Epidermal melanocyte (primary cell): Measurements from ENCODE around the gene MAP2K3.
A peak's percentile ranks its signal among the peaks of the same experiment; 100 is the strongest.

ENCODE experiments used
- DNase-seq: peaks from one replicate; pipeline ENCODE4 v3.0.0; 2011; ENCODE audit warnings: low spot score; ENCODE audit not compliant: insufficient read length

Gene MAP2K3

DNA sequence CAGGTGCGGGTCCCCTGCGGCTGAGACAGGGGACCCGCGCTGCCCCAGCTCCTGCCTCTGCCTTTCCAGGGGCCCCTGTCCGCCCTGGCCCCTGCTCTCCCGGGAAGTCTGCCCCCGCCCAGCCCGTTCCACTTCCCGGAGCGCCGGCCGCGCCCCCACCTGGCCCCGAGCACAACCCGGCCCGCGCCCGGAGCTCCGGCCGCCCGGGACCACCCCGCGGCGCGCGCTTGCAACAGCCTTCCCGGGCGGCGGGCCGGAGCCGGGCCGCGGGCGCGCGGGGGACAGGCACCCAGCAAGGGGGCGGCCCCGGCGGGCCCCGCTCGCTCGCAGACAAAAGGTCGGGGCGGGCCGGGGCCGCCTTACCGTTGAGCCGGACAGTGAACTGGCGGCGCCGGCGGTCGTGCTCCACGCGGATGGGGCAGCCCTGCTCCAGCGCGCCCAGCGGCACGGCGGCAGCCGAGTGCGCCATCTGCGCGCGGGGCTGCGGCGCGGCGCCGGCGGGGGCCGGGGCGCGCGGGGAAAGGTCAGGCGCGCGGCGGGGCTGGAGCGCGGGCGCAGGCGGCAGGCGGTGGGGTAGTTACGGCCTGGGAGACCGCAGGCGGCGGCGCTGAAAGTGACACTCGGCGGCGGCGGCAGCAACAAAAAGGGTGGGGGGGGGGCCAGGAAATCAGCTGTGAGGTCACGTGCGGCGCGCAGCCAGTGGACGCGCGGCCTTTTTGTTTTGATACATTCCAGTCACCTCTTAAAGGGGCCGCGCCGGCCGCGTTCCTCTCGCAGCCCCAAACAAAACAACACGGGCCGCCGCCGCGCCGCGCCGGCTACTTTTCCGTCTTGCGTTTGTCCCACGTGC is 31.5 kb upstream of the MAP2K3 start, which contains the start of gene NATD1:
Gene NATD1 (minus strand): TSS at position 615 of the 850 bp plus-strand sequence. CDS start 146 bp downstream, at position 469.
- peak; percentile 89 for DNase-seq

DNA sequence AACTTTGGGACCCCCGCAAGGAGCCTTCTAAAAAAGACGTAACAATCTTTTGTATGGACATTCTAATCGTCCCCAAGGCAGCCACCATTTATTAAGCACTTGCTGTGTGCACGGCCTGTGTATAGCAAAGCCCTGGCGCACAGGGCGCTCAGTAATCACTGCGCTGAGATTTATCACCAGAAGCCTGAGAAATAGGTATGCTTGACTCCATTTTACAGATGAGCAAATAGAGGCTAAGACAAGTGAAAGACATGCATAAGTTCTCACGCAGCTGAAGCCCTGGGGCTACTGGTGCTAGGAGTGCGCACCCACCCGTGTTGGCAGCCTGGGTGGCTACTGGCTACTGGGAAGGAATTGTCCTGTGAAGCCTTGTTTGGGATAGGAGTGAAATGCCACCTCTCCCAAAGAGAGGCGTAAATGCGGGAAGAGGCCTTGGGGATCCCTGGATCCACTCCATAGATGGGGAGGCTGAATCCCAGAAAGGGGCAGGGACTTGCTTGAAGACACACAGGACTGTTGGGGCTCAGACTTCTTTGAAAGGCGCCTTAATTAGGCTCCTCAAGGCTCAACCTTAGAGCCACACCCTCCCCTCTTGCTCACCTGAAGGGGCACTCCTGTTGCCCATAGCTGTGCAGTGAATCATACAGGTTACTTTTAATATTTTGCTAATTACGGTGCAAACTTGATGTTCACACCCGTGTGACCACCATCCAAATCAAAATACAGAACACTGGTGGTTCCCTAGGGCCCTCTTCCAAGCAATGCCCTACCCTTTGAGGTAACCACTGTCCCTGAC is 30.7 kb upstream of the MAP2K3 start:
- no peak for DNase-seq

DNA sequence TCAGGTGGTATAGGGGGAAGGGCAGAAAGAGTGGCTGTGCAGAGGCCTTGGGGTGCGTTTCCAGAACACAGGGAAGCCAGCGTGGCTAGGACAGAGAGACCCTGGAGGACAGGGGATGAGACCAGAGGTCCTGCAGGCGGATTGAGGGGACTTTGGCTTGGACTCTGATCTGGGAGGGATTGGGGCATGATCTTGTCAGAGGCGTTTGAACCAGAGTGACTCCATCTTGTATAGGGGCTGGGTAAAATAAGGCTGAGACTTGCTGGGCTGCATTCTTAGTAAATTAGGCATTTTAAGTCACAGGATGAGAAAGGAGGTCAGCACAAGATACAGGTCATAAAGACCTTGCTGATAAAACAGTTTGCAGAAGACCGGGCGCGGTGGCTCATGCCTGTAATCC is 25.9 kb upstream of the MAP2K3 start:
- no peak for DNase-seq

DNA sequence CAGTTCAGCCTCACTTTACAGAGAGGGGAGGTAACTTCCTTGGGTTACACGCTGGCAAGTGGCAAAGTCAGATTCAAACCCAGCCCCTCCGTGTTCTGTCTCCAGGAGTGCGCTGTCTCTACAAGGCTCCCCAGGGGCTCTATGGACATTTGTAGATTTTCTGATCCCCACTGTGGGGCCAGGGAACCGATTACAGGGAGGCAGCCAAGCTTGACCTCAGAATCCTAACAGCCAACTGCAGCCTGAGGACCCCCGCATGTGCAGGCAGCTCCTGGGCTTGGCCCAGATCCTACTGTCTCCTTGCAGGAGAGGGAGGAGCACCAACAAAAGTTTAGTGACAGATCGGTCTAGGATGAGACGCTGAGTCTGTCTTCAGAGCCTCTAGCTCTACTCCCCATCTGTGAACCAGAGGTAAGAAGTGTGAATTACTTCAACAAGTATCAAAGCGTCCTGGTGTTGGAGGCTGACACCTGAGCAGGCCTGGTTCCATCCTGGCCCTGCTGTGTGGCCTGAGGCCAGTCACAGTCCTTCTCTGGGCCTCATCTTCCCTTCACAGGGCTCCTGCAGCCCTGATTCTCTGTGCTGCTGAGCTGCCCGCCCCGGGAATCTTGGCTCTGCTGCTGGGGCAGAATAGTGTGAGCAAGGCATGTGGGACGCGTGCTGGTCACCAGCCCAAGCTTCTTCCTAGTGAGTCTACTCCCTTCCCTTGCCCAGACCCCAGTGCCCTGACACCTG is 22.1 kb upstream of the MAP2K3 start:
- DNase-seq = no peak

DNA sequence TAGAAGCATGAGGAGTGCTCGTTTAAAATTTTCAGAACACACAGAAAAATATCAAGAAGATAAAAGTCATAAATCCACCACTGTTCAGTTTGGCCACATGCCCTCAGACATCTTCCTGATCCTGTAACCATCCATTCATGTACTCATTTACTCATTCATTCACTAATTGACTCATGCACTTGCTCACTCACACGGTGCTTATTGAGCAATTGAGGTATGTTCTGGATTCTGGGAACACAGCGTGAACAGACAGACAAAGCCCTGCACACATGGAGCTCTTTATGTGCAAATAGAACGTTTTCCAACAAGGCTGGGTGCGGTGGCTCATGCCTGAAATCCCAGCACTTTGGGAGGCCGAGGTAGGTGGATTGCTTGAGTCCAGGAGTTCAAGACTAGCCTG is 21.1 kb upstream of the MAP2K3 start:
- no peak for DNase-seq

DNA sequence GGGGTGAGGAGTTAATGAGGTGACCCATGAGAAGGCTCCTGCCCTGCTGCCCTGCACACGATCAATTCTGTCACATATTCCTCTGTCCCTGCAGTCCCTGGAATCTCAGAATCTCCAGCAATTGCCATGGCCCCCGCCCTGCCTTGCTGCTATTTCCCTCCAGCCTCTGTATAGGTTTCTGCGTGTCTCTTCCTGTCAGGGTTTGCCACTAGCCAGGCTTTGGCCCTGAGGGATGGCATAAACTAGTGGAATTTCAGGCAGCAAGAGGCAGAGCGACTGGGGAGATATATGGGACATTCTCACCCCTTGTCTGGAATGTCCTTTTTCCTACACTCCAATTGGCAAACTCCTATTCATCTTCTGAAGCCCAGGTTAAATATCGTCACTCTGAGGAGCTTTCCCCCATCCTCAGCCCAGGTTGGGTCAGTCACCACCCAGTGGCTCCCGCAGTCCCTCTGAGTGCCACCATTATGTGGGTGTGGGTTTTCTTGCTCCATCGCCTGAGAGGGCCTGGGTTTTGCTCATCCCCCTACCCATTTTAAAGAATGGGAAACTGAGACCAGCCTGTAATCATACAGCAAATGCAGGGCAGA is 15.8 kb upstream of the MAP2K3 start:
- no peak for DNase-seq

DNA sequence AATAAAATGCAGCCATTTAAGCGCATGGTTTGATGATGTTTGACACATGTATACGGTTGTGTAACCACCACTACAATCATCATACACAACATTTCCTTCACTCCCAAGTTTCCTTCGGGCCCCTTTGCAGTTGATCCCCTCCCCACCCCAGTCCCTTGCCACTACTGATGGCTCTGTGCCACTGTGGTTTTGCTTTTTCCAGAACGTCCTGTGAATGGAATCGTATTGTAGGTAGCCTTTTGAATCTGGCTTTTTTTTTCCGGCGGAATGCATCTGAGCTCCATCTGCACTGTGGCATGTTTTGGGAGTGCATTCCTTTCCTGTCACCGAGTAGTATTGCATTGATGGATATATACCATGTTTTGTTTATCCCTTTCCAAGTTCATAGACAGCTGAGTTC is 15.1 kb upstream of the MAP2K3 start:
- DNase-seq = no peak

DNA sequence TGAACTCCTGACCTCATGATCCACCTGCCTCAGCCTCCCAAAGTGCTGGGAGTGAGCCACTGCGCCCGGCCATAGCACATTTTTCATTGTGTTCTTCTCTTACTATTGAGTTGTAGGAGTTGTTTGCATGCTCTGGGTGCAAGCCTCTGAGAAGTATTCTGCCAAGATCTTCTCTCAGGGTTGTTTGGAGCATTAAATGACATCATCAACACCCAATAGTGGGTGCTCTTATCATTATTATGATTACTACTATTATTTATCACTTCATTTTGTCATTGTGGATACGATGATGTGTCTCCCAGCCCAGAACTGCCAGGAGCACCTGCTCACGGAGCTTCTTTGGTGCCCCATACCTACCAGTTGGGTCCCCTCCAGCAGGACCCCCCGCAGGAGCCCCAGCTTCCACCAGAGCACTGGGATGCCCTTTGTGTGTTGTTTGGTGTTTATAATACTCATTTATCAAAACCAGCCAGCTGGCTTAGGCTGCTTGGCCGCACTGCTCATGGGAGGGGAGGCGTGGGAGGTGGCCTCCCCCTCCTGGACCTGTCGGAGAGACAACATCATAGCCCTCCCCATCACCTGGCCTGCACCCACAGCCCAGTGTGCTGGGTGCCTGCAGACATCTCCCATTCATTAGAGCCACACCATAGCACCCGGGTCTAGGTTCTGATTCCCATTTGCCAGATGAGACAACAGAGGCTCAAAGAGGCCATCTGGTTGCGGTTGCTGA is 12.9 kb upstream of the MAP2K3 start:
- no peak for DNase-seq

DNA sequence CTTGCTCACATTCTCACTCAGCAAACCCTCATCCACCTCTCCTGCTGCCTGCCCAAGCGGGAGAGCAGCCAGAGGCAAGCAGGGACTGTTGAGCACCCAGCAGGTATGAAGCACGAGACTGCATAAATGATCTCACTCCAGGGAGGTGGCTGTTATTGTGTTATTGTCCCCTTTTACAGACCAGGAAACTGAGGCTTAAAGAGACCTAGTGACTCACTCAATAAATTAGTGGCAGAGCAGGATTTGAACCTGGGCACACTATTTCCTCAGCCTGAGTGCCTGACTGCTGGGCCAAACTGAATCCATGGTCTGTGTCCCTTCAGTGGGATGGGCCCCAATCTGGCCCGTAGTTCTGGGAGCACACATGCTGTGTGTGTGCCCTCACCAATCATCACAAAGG is 12.3 kb upstream of the MAP2K3 start:
- DNase-seq = no peak

DNA sequence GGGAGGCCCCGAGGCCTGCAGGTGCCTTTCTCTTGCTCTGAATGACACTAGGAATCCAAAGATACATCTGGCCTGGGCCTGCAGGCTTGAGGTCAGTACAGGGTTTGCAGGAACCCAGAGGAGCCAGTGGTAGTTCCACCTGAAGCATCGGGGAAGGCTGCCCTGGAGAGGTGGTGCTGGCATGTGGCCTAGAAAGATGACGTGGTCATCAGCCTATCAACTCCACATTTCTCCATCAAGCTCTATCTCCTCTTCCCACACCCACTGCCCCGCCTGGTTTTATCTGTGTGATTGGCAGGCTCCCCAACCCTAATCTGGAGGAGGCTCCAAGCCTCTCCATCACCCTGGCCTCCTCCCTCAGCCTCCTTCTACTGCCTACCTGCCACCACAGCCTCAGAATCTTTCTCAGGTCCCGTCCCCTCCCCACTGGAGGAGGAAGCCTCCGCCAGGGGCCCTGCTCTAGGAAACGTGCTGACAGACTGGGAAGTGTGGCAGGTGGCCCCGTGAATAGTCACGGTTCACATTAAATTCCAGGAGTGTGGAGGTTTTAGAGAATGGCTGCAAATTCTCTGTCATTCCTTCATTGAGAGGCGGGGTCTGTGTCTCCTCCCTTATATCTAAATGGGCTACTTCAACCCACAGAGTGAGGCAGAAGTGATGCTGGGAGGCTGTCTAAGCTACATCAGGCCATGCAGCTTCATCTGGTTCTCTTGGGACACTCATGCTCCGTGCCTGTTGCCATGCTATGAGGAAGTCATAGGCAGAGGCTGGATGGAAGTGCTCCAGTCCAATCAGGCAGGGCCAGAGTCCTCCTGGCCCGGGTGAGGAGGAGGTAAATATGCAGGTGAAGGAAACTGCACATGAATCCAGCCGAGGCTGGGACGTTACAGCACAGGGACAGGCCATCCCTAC is 11.4 kb upstream of the MAP2K3 start:
- DNase-seq = no peak

DNA sequence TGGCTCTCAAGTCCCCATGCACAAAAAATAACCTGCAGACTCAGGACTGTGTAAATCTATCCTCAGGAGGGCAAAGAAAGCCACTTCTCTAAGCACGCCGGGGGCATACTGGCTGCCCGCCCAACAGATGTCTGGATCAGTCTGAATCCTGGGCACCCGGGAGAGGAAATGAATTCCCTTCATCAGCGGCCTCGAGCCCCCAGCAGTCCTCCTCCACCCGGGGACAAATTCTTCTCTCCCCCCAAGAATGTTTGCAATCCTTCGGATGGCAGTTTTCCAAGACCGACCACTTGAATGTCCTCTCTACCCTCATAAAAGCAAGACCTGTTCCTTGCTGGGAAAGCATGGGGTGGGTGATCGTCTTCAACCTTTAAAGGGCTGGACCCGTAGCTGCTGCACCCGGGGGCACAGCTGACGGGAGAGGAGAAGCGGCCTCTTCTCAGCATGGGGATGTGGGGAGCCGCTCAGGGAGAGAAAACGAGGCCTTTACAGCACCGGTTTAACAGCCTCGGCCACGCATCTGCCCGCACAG is 9.4 kb upstream of the MAP2K3 start:
- DNase-seq = peak; percentile 62

DNA sequence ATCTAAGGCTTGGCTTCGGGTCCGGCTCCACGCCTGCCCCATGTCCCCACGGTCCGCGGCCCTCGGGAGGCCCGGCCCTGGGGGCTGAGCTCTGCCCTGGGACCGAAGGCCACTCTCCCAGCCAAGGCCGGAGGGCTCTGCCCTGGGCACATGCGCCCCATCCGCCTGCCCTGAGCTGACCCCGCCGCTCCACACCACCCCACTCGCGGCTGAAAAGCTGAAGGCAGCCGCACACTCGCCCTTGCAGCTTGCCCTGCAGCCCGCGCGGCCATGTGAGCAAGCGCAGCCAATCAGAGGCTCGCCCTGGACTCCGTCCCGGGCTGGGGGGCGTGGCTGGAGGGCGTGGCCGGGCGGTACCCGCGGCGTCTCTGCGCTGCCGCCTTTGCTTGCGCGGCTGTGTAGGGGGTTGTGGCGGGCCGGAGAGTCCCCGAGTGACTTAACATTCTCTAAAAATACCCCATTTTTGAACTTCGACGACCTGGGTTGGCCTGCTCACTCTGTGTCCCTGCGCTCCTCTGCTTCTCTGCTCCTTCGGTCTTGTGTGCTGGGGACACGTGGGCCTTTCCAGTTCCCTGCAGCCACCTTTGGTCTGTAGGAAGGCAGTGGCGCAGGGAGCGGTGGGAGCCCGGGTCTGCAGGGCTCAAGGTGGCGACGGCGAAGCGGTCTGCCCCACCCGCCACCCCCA is 8.8 kb upstream of the MAP2K3 start:
- DNase-seq = peak; percentile 87

DNA sequence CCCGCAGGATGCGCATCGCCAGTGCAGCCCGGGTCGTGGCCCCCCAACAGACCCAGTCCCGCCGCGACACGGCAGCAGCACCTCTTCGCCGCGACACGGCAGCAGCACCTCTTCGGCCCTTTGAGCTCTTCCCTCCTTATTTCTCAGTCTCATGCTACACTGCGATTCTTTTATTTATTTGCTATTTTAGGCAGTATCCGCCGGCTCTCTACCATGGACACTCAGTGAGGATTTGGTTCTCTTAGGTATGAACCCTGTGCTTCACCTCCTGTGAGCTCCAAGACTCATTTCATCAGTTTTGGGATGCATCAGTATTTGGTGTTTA is 8.3 kb upstream of the MAP2K3 start:
- no peak for DNase-seq

DNA sequence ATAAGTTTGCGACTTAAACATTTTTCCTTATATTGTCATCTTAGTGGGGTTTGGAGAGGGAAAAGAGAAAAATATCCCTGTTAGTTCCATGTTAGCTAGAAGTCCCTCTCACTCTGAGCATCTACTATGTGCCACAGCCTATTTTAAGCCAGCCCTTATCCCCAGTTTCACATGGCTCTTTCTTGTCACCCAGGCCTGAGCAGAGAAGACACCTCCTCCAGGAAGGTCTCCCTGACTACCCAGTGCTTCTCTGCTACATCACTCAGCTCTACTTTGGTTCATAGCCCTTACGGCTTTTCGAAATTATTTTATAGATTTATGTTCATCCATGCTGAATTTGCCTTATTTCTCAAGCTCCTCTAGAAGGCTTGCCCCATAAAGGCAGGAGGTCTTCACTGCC is 7.2 kb upstream of the MAP2K3 start:
- no peak for DNase-seq

DNA sequence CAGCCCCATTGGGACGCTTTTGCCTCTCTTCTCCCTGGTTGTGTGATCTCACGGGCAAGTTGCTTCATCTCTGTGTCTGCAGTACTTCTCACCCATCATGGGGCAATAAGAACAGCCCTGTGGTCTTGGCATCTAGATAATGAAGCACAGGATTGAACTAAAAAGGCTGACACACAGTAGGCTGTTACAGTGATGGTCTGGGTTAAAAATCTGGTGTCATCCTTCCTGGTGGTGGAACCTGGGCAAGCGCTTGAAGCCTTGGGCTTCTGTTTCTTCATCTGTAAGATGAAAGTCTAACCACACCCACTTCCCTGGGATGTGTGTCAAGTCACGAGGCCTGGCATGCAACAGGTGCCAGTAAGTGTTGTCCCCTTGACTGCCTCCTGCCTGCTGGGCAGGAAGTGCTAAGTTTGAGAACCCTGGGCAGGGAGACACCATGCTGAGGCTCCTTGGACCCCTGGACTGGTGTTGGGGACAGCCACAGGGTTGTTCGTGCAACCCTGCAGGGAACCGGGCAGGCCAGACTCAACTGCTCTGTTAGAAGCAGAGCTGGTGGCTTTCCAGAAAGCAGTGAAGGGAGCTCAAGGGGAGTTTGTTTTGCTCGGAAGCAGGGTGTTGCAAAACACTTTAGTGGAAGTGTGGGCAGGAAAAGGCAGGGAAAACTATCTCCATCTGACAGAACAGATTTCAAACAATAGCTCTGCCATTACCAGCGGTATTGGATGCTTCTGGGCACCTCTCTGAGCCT is 5.9 kb upstream of the MAP2K3 start:
- no peak for DNase-seq

DNA sequence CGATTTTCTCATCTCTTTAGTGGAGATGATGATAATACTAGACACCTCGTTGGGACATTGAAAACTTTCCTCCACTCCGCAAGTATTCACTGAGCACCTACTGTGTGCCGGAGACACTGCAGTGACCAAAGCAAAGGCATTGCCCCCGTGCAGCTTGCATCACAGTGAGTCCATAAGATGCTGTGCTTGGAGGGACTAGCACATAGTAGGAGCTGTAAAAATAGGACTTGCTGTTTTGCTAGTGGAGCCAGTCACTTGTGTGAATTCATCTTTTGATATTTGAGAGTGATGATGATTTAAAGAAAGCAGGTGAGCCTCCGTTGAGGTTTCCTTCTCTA is 5.3 kb upstream of the MAP2K3 start:
- DNase-seq = no peak

DNA sequence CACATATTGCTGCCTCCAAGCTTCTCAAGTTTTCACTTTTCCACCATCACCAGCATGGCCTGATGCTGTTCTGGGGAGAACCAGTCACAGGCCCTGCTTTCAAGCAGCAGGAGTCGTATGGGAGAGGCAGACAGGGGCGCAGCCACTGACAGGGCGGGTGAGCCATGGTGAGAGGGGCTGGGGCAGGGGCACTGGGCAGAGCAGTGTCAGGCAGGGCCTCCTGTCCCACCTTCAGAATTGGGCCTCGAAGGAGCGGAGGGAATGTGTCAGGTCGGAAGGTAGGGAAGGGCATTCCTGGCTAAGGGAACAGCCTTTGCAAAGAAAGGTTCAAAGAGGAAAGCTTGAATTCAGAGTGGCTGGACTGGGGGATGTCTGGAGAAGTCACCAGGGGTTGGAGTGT is 4.9 kb upstream of the MAP2K3 start:
- DNase-seq = no peak

DNA sequence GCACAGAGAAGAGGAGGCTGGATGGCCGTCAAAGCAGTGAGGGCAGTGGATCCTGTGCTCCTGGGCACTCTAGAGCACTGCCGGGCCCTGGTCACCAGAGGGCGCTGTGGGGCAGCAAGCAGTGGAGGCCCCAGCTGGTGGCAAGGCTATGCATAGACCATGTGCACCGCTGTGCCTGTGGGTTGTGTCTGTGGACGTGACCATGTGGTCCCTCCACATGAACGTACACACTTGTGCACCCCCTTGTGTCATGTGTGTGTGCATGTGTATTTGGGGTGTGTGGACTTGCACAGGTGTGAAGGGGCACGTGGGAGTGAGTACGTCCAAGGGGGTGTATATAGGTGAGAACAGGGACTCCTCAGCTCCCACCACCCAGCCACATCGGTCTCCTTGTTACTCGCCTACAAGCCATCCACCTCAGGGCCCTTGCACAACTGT is 4.4 kb upstream of the MAP2K3 start:
- DNase-seq = peak; percentile 78
